Loucy (cell line): ENCODE results near the gene HCK.

Experiments
- EZH2phosphoT487 ChIP-seq: fragments of 200-600 bp; IDR thresholded peaks from 2 replicates; pipeline ENCODE4 v1.6.1; 2018; ENCODE audit warnings: antibody characterized with exemption, mild to moderate bottlenecking, moderate library complexity, borderline replicate concordance
- TF ChIP-seq, protein P1 (sequence below): fragments of 200-600 bp; sonication (generic); conservative IDR thresholded peaks from 2 replicates; pipeline ENCODE4 v1.5.1; 2014; ENCODE audit warnings: mild to moderate bottlenecking, antibody characterized with exemption, low read length

DNA sequence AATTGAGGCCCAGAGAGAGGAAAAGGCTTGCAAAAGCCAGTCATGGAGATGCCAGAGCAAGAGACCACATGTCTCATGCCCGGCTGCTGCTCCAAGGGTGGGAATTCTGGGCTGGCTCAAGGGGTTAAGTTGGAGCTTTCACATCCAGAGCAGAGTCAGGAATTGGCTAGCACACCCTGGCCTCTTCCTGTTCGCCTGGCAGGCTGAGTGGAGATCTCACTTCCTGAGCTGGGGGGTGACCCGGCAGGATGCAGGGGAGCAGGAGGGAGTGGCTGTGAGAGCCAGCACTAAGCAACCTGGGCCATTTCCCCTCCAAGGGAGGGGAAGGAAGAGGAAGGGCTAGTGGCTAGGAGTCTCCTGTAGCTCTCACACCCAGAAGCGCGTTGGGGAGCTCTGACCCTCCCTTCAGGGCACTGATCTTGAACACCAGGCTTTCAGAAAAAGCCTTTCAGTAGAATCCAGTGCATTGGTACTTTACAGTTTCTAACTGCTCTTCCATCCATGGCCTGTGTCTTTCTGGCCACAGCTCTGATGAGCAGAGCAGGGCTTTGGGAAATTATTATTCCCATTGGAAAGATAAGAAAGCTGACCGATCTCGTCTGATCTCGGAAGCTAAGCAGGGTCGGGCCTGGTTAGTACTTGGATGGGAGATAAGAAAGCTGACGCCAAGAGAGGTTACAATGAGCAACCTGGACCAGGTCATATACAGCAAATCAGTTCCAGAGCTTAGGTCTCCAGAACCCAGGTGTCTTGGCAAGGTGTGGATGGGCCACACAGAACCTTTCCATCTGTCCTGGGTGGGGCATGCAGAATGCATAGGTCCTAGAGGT is 44.0 kb upstream of the HCK start:
- TF ChIP-seq, protein P1, sequence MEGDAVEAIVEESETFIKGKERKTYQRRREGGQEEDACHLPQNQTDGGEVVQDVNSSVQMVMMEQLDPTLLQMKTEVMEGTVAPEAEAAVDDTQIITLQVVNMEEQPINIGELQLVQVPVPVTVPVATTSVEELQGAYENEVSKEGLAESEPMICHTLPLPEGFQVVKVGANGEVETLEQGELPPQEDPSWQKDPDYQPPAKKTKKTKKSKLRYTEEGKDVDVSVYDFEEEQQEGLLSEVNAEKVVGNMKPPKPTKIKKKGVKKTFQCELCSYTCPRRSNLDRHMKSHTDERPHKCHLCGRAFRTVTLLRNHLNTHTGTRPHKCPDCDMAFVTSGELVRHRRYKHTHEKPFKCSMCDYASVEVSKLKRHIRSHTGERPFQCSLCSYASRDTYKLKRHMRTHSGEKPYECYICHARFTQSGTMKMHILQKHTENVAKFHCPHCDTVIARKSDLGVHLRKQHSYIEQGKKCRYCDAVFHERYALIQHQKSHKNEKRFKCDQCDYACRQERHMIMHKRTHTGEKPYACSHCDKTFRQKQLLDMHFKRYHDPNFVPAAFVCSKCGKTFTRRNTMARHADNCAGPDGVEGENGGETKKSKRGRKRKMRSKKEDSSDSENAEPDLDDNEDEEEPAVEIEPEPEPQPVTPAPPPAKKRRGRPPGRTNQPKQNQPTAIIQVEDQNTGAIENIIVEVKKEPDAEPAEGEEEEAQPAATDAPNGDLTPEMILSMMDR, result no peak
- no peak for TF ChIP-seq EZH2phosphoT487
